AG04449 (cell line): Measurements from ENCODE around the gene WDR75.
"Not testable (repeated sequence)": the region's sequence is repeated elsewhere in the genome, so short reads cannot be mapped to it uniquely, and the experiment has no call there.

Experiments used
- CTCF ChIA-PET: fragments of 350-600 bp; formaldehyde crosslinking; extraction: SDS; loops from one replicate; lab custom pipeline; 2021; ENCODE audit warnings: antibody characterized with exemption; lab: Yijun Ruan, JAX
- POLR2A ChIA-PET: fragments of 400-600, 350-600 bp; formaldehyde crosslinking; extraction: SDS; loops from one replicate; lab custom pipeline; 2020; ENCODE audit warnings: antibody characterized with exemption, inconsistent platforms; lab: Yijun Ruan, JAX
- DNase-seq: peaks from one replicate; pipeline ENCODE4 v3.0.0-alpha.2; 2010; ENCODE audit warnings: low read depth, low spot score
- H3K4me3 ChIP-seq: 2 replicates; pipeline ENCODE4 v1.5.1; 2011; ENCODE audit warnings: low read depth, mild to moderate bottlenecking, control low read depth, low read length
- CTCF ChIP-seq: IDR thresholded peaks from one replicate; pipeline ENCODE4 v1.5.1; 2011; ENCODE audit warnings: mild to moderate bottlenecking, moderate library complexity, low read length, control low read depth, inconsistent platforms; ENCODE audit not compliant: insufficient read depth; ENCODE audit errors: missing control alignments

The WDR75 gene

GRCh38 chr2:189466046-189466445 is 24.8 kb downstream of the WDR75 start:
- no peak for TF ChIP-seq CTCF
- no peak for DNase-seq
- H3K4me3 ChIP-seq = no peak overlapping the region
- CTCF ChIA-PET = interaction anchor here (1.9 kb wide), 1 partner anchor 10 kb away, joined by 7 read pairs; no protein-coding TSS in a partner anchor
- POLR2A ChIA-PET = no interaction called here

- CTCF ChIA-PET = interaction anchor here (1.9 kb wide), 1 partner anchor 11 kb away, joined by 7 read pairs; no protein-coding TSS in a partner anchor
These were observed 25.4 kb downstream of the WDR75 start for GRCh38 chr2:189466656-189467055.

GRCh38 chr2:189467160-189467559 is 25.9 kb downstream of the WDR75 start:
- no peak for TF ChIP-seq CTCF
- ChIA-PET CTCF (interaction anchor here (0.7 kb wide), 1 partner anchor 13 kb away, joined by 4 read pairs; no protein-coding TSS in a partner anchor), POLR2A (no interaction called here)
- H3K4me3 ChIP-seq = no peak overlapping the region
- DNase-seq = no peak

More at GRCh38 chr2:189466656-189467055, 25.4 kb downstream of the WDR75 start:
- peak; percentile 28 for TF ChIP-seq CTCF
- POLR2A ChIA-PET = no interaction called here
- DNase-seq = no peak
- no peak overlapping the region for H3K4me3 ChIP-seq

GRCh38 chr2:189467593-189467992 is 26.3 kb downstream of the WDR75 start:
- CTCF ChIA-PET = interaction anchor here (0.7 to 1.1 kb wide), 2 partner anchors 10 to 13 kb away, joined by 3 to 4 read pairs; no protein-coding TSS in a partner anchor
- POLR2A ChIA-PET = no interaction called here
- TF ChIP-seq CTCF = no peak
- no peak overlapping the region for H3K4me3 ChIP-seq
- no peak for DNase-seq

- CTCF ChIA-PET = no interaction called here
- TF ChIP-seq CTCF = no peak
- H3K4me3 ChIP-seq = no peak overlapping the region
- POLR2A ChIA-PET = no interaction called here
- DNase-seq = no peak
These were observed 33.3 kb downstream of the WDR75 start for GRCh38 chr2:189474526-189474925.

GRCh38 chr2:189477756-189478155 is 36.5 kb downstream of the WDR75 start:
- CTCF ChIA-PET = interaction anchor here (1.2 kb wide), 1 partner anchor 10 kb away, joined by 3 read pairs; no protein-coding TSS in a partner anchor
- POLR2A ChIA-PET = no interaction called here
- H3K4me3 ChIP-seq = no peak overlapping the region
- DNase-seq = no peak
- TF ChIP-seq CTCF = no peak

GRCh38 chr2:189478289-189478688 is 37.0 kb downstream of the WDR75 start:
- CTCF ChIA-PET = interaction anchor here (1.2 kb wide), 1 partner anchor 10 kb away, joined by 3 read pairs; no protein-coding TSS in a partner anchor
- H3K4me3 ChIP-seq, DNase-seq, POLR2A ChIA-PET: not testable (repeated sequence)
